ENCODE results near the gene ATF7IP2. TPM values are rescaled to one million over a fixed set of nuclear protein-coding genes. Genes with fewer than 3 reads are reported as not detected.
"Not testable (repeated sequence)": the region's sequence is repeated elsewhere in the genome, so short reads cannot be mapped to it uniquely, and the experiment has no call there.

Gene ATF7IP2, protein sequence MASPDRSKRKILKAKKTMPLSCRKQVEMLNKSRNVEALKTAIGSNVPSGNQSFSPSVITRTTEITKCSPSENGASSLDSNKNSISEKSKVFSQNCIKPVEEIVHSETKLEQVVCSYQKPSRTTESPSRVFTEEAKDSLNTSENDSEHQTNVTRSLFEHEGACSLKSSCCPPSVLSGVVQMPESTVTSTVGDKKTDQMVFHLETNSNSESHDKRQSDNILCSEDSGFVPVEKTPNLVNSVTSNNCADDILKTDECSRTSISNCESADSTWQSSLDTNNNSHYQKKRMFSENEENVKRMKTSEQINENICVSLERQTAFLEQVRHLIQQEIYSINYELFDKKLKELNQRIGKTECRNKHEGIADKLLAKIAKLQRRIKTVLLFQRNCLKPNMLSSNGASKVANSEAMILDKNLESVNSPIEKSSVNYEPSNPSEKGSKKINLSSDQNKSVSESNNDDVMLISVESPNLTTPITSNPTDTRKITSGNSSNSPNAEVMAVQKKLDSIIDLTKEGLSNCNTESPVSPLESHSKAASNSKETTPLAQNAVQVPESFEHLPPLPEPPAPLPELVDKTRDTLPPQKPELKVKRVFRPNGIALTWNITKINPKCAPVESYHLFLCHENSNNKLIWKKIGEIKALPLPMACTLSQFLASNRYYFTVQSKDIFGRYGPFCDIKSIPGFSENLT
- total RNA-seq = 10 to 100 TPM; 19.4 to 20.3 TPM

DNA sequence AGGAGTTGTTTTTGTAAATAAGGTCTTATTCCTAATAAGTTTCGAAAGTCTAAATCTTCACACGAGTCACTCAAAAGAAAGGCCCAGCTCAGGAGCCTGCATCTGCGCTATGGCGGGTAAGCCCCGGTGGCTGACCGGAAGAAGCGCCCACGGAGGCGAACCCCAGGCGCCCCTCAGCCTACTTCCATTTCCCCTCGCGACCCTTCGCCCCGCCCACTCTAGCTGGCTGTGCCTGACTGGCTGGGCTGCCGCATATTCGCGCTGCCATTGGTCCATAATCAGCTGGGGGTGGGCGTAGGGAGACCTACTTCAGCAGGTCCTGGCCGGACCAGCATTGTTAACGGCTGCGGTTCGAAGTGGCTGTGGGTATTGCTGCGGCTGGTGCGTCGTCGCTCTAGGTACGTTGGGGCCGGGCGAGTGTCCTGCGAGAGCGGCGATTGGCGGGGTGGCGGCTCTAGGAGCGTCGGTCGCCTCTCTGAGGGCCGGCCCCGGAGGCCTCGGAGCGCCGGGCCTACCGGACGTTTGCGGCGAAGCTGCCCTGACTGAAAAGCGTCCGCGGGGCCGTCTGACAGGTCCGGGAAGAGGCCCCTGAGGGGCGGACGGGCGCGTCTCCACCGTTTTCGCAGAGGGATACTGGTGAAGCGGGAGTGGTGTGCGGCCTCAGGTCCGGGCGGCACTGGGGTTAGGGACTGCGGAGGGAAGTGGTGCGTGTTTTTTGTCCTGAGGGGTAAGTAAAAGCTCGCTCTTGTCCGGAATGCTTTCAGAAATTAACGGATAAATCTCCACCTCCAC lies at the start of gene ATF7IP2:
TSS of gene ATF7IP2 (plus strand) at position 337 of the 792 bp plus-strand sequence. CDS start 44,560 bp downstream, outside the sequence.
- Mint-ChIP-seq H3K27me3 (no peaks in the 10 kb centered on the region), H3K9me3 (peaks cover 7% of the 10 kb centered on the region), H3K27ac (peak within 1 kb of the TSS; percentile 95), H3K4me1 (peaks cover 35% of the 10 kb centered on the region), H3K36me3 (peaks cover 41% of the 10 kb centered on the region), H3K4me3 (peak within 1 kb of the TSS; percentile 93)
- DNase-seq = peak; percentile 91

DNA sequence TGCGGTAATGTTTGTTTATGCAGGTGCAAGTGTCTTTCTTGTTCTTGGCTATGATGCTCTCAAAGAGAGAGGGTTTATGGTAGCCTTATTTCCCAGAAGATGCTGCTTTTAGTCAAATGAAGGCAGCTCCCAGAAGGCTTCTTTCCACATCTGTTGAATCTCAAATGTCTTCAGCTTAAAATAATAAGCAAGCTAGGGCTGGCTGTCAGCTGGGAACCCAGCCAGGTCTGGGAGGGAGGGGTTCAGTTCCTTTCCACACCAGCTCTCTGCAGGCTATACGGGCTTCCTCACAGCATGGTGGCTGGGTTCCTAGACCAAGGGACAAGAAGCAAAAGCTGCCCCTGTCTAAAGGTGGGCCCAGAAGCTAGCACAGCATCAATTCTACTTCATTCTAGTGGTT lies 47.4 kb upstream of the ATF7IP2 start:
- H3K27ac Mint-ChIP-seq = no peak overlapping the region
- peaks cover 9% of the 10 kb centered on the region for H3K4me1 Mint-ChIP-seq
- H3K27me3 Mint-ChIP-seq = no peaks in the 10 kb centered on the region
- peaks cover 15% of the 10 kb centered on the region for H3K36me3 Mint-ChIP-seq
- no peak overlapping the region for H3K4me3 Mint-ChIP-seq
- peaks cover 20% of the 10 kb centered on the region for H3K9me3 Mint-ChIP-seq
- no peak for DNase-seq

DNA sequence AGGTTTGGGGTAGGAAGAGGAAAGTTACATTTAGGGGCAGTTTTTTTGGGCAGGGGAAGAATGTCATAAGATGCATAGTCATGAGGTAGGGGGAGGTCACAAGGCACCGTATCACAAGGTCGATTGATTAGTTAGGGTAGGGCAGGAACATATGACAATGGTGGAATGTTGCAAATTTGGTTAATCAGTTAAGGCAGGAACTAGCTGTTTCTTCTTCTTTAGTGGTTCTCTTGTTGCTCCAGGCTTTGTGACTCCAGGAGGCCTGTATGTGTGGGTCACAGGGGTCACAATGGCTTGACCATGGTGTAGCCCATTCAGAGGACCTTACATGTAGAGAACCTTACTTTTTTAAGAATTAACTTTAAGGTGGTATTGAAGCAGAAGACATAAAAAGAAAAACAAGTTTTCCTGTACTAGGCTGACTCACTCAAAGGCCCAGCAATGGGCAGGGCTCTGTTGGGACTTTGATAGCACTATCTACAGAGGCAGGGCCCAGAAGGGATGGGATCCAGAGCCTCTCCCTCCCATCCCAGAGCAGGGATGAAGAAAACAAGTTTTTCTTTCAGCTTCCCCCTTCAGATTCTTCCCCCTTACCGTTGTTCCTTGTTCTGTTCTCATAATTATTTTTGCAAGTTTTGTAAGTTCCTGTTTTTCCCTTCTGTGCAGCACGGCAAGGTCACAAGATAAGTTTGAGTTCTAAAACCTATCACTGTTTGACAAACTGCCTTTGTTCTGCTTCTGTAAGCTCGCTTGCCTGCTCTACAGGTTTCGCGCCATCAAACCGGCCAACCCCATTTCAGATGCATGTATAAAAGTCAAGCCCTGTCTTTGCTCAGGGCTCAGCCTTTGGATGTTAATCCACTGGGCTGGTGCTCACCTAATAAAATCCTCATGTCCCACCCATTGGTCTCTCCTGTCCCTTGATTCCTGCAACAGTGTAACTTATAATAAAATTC lies 45.8 kb upstream of the ATF7IP2 start:
- H3K9me3 Mint-ChIP-seq = peaks cover 20% of the 10 kb centered on the region
- H3K4me1 Mint-ChIP-seq = no peaks in the 10 kb centered on the region
- peaks cover 17% of the 10 kb centered on the region for H3K36me3 Mint-ChIP-seq
- no peak overlapping the region for H3K27ac Mint-ChIP-seq
- DNase-seq = no peak
- H3K4me3 Mint-ChIP-seq = no peak overlapping the region
- H3K27me3 Mint-ChIP-seq = no peaks in the 10 kb centered on the region

DNA sequence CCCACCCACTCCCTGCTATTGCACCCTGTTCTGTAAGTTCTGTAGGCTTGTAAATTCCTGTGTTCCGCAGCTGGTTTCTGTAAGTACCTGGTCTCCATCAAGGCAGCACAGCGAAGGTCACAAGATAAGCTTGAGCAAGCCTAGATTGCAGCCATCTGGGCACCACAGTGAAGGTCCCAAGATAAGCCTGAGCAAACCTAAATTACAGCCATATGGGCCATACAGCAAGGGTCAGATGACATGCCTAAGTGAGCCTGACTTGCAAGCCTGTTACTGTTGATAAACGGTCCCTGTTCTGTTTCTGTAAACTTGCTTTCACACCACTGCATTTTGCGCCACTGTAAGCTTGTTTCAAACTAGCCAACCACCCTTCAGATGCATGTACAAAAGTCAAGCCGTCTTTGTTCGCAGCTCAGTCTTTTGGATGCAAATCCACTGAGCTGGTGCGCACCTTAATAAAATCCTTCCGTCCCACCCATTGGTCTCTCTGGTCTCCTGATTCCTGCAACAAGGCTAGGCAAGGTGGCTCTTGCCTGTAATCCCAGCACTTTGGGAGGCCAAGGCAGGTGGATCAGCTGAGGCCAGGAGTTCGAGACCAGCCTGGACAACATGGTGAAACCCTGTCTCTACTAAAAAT lies 42.6 kb upstream of the ATF7IP2 start:
- no peak overlapping the region for H3K4me3 Mint-ChIP-seq
- no peak overlapping the region for H3K27ac Mint-ChIP-seq
- H3K36me3 Mint-ChIP-seq = peaks cover 14% of the 10 kb centered on the region
- H3K27me3 Mint-ChIP-seq = no peaks in the 10 kb centered on the region
- H3K4me1 Mint-ChIP-seq = no peaks in the 10 kb centered on the region
- DNase-seq = no peak
- H3K9me3 Mint-ChIP-seq = peaks cover 22% of the 10 kb centered on the region

DNA sequence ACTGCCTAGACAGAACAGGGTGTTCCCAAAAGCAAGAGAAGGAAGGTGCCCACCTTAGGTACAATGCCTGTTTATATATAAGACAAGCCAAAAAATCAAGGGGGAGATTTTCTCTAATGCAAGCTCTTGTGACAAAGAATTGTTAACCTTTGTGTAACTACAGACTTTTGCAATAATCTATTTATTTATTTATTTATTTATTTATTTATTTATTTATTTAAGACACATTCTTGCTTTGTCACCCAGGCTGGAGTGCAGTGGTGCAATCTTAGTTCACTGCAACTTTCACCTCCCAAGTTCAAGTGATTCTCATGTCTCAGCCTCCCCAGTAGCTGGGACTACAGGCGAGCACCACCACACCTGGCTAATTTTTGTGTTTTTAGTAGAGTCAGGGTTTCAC lies 41.2 kb upstream of the ATF7IP2 start:
- H3K4me3 Mint-ChIP-seq, H3K27ac Mint-ChIP-seq, H3K36me3 Mint-ChIP-seq, H3K27me3 Mint-ChIP-seq, H3K4me1 Mint-ChIP-seq, DNase-seq: not testable (repeated sequence)
- peaks cover 19% of the 10 kb centered on the region for H3K9me3 Mint-ChIP-seq

DNA sequence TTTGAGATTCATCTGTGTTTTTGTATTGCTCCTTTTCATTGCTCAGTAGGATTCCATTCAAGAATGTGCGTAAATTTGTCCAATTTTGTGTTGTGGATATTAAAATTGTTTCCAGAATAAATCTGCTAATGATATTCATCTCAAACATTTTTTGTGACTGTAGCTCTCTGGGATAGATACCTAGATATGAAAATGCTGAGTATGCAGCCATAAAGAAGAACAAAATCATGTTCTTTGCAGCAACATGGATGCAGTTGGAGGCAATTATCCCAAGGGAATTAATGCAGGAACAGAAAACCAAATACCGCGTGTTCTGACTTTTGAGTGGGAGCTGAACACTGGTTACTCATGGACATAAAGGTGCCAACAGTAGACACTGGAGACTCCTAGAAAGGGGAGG lies 40.2 kb upstream of the ATF7IP2 start:
- Mint-ChIP-seq H3K9me3 (peaks cover 13% of the 10 kb centered on the region), H3K27me3 (no peaks in the 10 kb centered on the region), H3K4me1 (no peaks in the 10 kb centered on the region), H3K27ac (no peak overlapping the region), H3K36me3 (peaks cover 4% of the 10 kb centered on the region), H3K4me3 (no peak overlapping the region)
- DNase-seq = no peak

DNA sequence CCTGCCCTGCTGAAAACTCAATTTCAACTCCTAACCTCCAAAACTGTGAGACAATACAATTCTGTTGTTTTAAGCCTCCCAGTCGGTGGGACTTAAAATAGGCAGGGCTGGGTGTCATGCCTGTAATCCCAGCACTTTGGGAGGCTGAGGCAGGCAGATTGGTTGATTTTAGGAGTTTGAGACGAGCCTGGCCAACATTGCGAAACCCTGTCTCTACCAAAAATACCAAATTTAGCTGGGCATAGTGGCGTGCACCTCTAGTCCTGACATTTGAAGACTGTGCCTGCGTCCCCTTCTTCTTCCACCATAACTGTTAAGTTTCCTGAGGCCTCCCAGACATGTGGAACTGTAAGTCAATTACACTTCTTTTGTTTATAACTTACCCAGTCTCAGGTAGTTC lies 36.0 kb upstream of the ATF7IP2 start:
- Mint-ChIP-seq H3K4me3 (no peak overlapping the region), H3K27ac (no peak overlapping the region), H3K27me3 (no peaks in the 10 kb centered on the region), H3K9me3 (peaks cover 4% of the 10 kb centered on the region), H3K4me1 (no peaks in the 10 kb centered on the region), H3K36me3 (no peaks in the 10 kb centered on the region)
- no peak for DNase-seq

DNA sequence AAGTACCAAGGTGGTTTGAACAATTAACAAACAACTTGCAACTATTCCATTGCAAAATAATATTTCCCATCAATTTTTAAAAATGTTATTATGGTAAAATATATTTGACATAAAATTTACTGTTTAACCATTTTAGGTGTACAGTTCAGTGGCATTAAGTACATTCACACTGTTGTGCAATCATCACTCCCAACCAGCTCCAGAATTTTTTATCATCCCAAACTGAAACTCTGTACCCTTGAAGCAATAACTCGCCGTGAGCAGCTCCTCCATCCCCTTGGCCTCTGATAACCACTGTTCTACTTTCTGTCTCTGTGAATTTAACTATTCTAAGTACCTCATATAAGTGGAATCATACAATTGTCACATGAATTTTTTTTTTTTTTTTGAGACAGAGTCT lies 33.6 kb upstream of the ATF7IP2 start:
- Mint-ChIP-seq H3K9me3 (peaks cover 3% of the 10 kb centered on the region), H3K36me3 (no peaks in the 10 kb centered on the region), H3K4me1 (no peaks in the 10 kb centered on the region), H3K4me3 (no peak overlapping the region), H3K27ac (no peak overlapping the region), H3K27me3 (no peaks in the 10 kb centered on the region)
- no peak for DNase-seq

DNA sequence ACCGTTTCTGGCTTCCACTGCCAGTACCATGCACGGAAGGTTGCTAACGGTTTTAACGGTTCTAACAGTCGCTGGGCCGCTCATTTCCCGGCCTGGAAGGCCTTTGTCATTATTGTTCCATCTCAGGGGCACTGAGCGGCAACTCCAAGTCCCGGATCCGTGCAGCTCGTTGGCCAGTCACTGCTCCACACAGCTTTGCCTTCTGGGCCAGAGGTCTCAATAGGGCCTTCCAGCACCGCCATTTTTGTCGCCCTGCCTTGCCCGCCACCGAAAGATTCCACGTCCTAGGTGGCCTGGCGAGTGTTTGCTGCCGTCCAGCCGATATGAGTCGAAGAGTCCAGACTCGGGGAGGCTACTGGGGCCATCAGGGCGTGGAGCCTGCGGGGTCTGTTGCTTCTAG lies 30.3 kb upstream of the ATF7IP2 start:
- H3K4me1 Mint-ChIP-seq = no peaks in the 10 kb centered on the region
- peaks cover 5% of the 10 kb centered on the region for H3K9me3 Mint-ChIP-seq
- no peaks in the 10 kb centered on the region for H3K36me3 Mint-ChIP-seq
- no peak overlapping the region for H3K4me3 Mint-ChIP-seq
- no peak overlapping the region for H3K27ac Mint-ChIP-seq
- no peak for DNase-seq
- H3K27me3 Mint-ChIP-seq = no peaks in the 10 kb centered on the region

DNA sequence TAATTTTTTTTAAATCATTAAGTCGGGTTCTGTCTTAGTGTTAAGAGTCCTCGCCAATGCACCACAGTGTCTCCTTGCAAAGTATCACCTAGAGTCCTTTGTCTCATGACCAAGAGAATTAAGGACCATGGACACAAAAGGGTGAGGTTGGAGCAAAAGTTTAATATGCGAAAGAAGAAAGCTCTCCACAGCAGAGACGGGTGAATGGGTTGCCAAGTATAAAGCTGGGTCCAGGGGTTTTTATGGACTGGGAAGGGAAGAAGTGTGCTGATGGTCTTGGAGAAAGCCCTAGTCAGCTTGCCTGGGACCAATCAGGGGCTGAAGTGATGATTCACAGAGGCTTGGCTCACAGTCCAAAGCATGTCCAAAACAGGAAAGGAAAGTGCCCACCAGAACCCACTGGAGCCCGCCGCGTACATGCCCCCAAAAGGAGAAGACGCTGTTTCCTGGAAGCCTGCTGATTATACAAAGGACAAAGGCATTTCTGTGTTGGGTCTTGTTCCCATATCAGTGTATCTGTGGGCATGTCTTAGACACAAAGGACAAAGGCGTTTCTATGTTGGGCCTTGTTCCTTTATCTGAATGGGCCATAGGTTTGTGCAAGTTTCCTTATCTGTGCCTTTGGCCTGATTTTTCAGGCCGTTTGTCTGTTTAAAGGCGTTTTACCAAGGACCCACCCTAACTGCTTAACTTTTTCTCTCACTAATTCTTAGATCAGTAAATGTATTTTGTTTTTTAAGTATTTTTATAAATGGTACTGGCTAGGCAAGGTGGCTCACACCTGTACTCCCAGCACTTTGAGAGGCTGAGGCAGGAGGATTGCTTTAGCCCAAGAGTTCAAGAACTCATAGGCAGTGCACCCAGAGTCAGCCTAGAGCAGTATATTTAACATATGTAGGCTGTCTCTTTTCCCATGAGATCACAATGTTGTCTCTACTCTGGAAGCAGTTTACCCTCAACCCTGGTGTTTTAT lies 28.7 kb upstream of the ATF7IP2 start:
- Mint-ChIP-seq H3K27ac (no peak overlapping the region), H3K27me3 (no peaks in the 10 kb centered on the region), H3K9me3 (peaks cover 8% of the 10 kb centered on the region), H3K36me3 (peaks cover 3% of the 10 kb centered on the region), H3K4me3 (no peak overlapping the region), H3K4me1 (peaks cover 4% of the 10 kb centered on the region)
- DNase-seq = no peak

DNA sequence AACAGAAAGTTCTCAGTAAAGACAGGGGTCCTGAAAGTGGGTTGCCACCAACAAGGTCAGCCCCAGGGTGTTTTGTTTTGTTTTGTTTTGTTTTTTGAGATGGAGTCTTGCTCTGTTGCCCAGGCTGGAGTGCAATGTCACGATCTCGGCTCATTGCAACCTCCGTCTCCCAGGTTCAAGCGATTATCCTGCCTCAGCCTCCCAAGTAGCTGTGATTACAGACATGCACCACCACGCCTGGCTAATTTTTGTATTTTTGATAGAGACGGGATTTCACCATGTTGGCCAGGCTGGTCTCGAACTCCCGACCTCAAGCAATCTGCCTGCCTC lies 24.1 kb upstream of the ATF7IP2 start:
- DNase-seq, H3K9me3 Mint-ChIP-seq, H3K36me3 Mint-ChIP-seq, H3K4me3 Mint-ChIP-seq, H3K4me1 Mint-ChIP-seq, H3K27me3 Mint-ChIP-seq: not testable (repeated sequence)
- peak overlapping the region; percentile 72 for H3K27ac Mint-ChIP-seq

DNA sequence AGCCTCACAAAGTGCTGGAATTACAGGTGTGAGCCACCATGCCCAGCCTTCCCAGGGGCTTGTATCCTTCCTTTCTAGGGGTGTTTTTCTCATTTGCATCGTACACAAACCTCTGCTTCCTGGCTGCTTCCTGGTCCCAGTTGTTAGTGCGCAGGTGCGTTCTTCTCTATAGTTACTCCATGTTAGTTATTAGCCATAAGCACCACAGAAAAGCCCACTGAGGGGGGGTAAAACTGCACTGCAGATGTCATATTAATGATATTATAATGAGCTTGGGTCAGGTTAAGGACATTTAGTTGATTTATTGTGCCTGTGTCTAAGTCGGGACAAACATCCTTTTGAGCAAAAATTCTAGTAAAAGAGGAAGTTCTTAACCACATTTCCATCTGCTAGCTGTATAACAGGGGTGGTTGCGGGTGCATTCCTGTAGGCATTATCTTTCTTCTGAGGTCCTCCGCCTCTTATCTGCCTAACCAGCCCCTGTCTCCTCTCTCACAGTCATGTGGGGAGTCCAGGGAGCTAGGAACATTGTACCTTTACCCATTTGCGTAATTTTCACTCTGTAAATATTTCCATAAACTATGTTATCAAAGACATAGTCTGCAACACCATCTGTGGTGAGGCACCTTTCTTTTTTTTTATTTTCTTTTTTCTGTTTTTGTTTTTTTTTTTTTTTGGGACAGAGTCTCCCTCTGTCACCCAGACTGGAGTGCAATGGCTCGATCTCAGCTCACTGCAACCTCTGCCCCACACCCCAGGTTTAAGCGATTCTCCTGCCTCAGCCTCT lies 23.6 kb upstream of the ATF7IP2 start:
- no peak overlapping the region for H3K4me3 Mint-ChIP-seq
- peaks cover 6% of the 10 kb centered on the region for H3K9me3 Mint-ChIP-seq
- no peaks in the 10 kb centered on the region for H3K27me3 Mint-ChIP-seq

DNA sequence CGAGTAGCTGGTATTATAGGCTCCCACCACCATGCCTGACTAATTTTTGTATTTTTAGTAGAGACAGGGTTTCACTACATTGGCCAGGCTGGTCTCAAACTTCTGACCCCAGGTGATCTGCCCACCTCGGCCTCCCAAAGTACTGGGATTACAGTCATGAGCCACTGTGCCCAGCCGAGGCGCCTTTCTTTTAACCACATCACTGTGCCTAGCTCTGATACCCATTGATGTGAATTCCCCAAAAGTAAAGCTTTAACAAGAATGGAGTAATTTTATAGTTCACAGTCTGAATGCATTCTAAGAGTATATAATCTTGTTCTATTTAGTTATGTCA lies 23.0 kb upstream of the ATF7IP2 start:
- DNase-seq, H3K4me1 Mint-ChIP-seq, H3K9me3 Mint-ChIP-seq, H3K36me3 Mint-ChIP-seq, H3K27me3 Mint-ChIP-seq, H3K4me3 Mint-ChIP-seq: not testable (repeated sequence)
- H3K27ac Mint-ChIP-seq = peak overlapping the region; percentile 54

More for the DNA sequence above, 23.6 kb upstream of the ATF7IP2 start:
- H3K4me1 Mint-ChIP-seq = peaks cover 10% of the 10 kb centered on the region
- H3K27ac Mint-ChIP-seq = peak overlapping the region; percentile 72
- H3K36me3 Mint-ChIP-seq = peaks cover 3% of the 10 kb centered on the region
- no peak for DNase-seq

Measured in activated naive CD8-positive, alpha-beta T cell treated with anti-CD3 and anti-CD28 coated beads for 36 hours (primary cell).